SK-N-SH (cell line): ENCODE data around the gene PPP1R14B. TPM values are rescaled to one million over a fixed set of nuclear protein-coding genes. Genes with fewer than 3 reads are reported as not detected.
A peak's percentile ranks its signal among the peaks of the same experiment; 100 is the strongest.

ENCODE experiments used
- CTCF ChIA-PET: fragments of 300-600, 350-600 bp; formaldehyde crosslinking; extraction: SDS; loops from one replicate; lab custom pipeline; 2021; lab: Yijun Ruan, JAX
- POLR2A ChIA-PET: fragments of 350-600 bp; sonication (Branson Sonifier 250); formaldehyde crosslinking; extraction: SDS; loops from one replicate; lab custom pipeline; 2020; ENCODE audit warnings: antibody characterized with exemption, inconsistent platforms; lab: Yijun Ruan, JAX
- DNase-seq: peaks from one replicate; pipeline ENCODE4 v3.0.0; 2012
- H2AFZ ChIP-seq: fragments of 200-600 bp; sonication (generic); 2 replicates; pipeline ENCODE4 v1.8.1; 2016; ENCODE audit warnings: antibody characterized with exemption, mild to moderate bottlenecking, low read depth
- H3F3A ChIP-seq: fragments of 200-600 bp; sonication (generic); replicated peaks from 2 replicates; pipeline ENCODE3; 2016; ENCODE audit warnings: antibody characterized with exemption, mild to moderate bottlenecking; ENCODE audit not compliant: insufficient read depth
- H3K27ac ChIP-seq, 2 experiments: fragments of 200-500 bp in 1 of 2; fragments of 200-600 bp in 1 of 2; sonication (Bioruptor generic) in 1 of 2; sonication (generic), shearing (Covaris generic) in 1 of 2; 2 replicates each; pipeline versions ENCODE4 v1.5.1 to v1.6.1; 2014 to 2016; ENCODE audit warnings: low read depth in 2 of 2, inconsistent platforms in 1 of 2, low read length in 1 of 2, mild to moderate bottlenecking in 1 of 2, mixed read lengths in 1 of 2
- H3K27me3 ChIP-seq: fragments of 200-600 bp; sonication (generic), shearing (Covaris generic); 2 replicates; pipeline ENCODE4 v1.6.1; 2016; ENCODE audit warnings: mixed run types; ENCODE audit not compliant: insufficient read depth
- H3K36me3 ChIP-seq, 2 experiments: fragments of 200-500 bp in 1 of 2; fragments of 200-600 bp in 1 of 2; sonication (Bioruptor generic) in 1 of 2; sonication (generic) in 1 of 2; replicated peaks in 1 of 2; 2 replicates each; pipeline versions ENCODE3 to v1.5.1; 2014 to 2016; ENCODE audit warnings: low read length in 1 of 2, mild to moderate bottlenecking in 1 of 2; ENCODE audit not compliant: insufficient read depth in 2 of 2, control insufficient read depth in 1 of 2
- H3K4me1 ChIP-seq, 2 experiments: fragments of 200-500 bp in 1 of 2; fragments of 200-600 bp in 1 of 2; sonication (Bioruptor generic) in 1 of 2; sonication (generic), shearing (Covaris generic) in 1 of 2; 2 replicates each; pipeline versions ENCODE4 v1.5.1 to v1.6.1; 2014 to 2016; ENCODE audit warnings: low read depth in 1 of 2, low read length in 1 of 2, mixed run types in 1 of 2; ENCODE audit not compliant: insufficient read depth in 2 of 2, control insufficient read depth in 1 of 2
- H3K4me2 ChIP-seq: fragments of 200-600 bp; sonication (generic), shearing (Covaris generic); 2 replicates; pipeline ENCODE4 v1.6.1; 2017; ENCODE audit warnings: mixed run types
- H3K4me3 ChIP-seq, 2 experiments: fragments of 200-500 bp in 1 of 2; fragments of 200-600 bp in 1 of 2; sonication (Bioruptor generic) in 1 of 2; sonication (generic), shearing (Covaris generic) in 1 of 2; 2 replicates each; pipeline versions ENCODE4 v1.5.1 to v1.8.1; 2014 to 2016; ENCODE audit warnings: low read depth in 2 of 2, inconsistent platforms in 1 of 2, low read length in 1 of 2, mild to moderate bottlenecking in 1 of 2, mixed read lengths in 1 of 2, moderate library complexity in 1 of 2
- H3K79me2 ChIP-seq: fragments of 200-600 bp; sonication (generic); 2 replicates; pipeline ENCODE4 v1.8.1; 2017; ENCODE audit warnings: mild to moderate bottlenecking; ENCODE audit not compliant: insufficient read depth
- H3K9ac ChIP-seq: fragments of 200-600 bp; sonication (generic); 2 replicates; pipeline ENCODE4 v1.6.1; 2017; ENCODE audit warnings: mixed run types
- H3K9me2 ChIP-seq: fragments of 200-600 bp; sonication (generic); 2 replicates; pipeline ENCODE4 v1.6.1; 2017; ENCODE audit warnings: mixed run types
- H3K9me3 ChIP-seq: fragments of 200-600 bp; sonication (generic); 2 replicates; pipeline ENCODE4 v1.6.1; 2017; ENCODE audit warnings: mixed run types, mild to moderate bottlenecking, moderate library complexity
- H4K20me1 ChIP-seq: fragments of 200-600 bp; sonication (generic); 2 replicates; pipeline ENCODE4 v1.6.1; 2017; ENCODE audit warnings: mild to moderate bottlenecking, mixed run types; ENCODE audit not compliant: insufficient read depth
- CHD2 ChIP-seq: fragments of 150-350 bp; IDR thresholded peaks from 2 replicates; pipeline ENCODE4 v1.6.1; 2018; ENCODE audit warnings: low read length; ENCODE audit not compliant: partially characterized antibody
- EP300 ChIP-seq, 2 experiments: IDR thresholded peaks; 2 replicates each; pipeline versions ENCODE4 v1.4.0 to v1.6.1; 2012; ENCODE audit warnings: borderline replicate concordance in 1 of 2, low read depth in 1 of 2, low read length in 1 of 2
- EZH2phosphoT487 ChIP-seq: fragments of 200-600 bp; sonication (generic); IDR thresholded peaks from 2 replicates; pipeline ENCODE4 v1.6.1; 2017; ENCODE audit warnings: low read depth, mixed run types, mild to moderate bottlenecking, antibody characterized with exemption, moderate library complexity, borderline replicate concordance
- GABPA ChIP-seq: IDR thresholded peaks from 2 replicates; pipeline ENCODE4 v1.4.0; 2012; ENCODE audit warnings: low read depth, mild to moderate bottlenecking
- JUND ChIP-seq: IDR thresholded peaks from 2 replicates; pipeline ENCODE4 v1.4.0; 2012
- MEF2A ChIP-seq: IDR thresholded peaks from 2 replicates; pipeline ENCODE4 v1.4.0; 2012; ENCODE audit warnings: low read depth, borderline replicate concordance
- MXI1 ChIP-seq: IDR thresholded peaks from 2 replicates; pipeline ENCODE4 v1.6.1; 2012; ENCODE audit warnings: mild to moderate bottlenecking, low read depth, low read length, improper control_type of control experiment
- RCOR1 ChIP-seq: fragments of 150-350 bp; IDR thresholded peaks from 2 replicates; pipeline ENCODE4 v1.6.1; 2017; ENCODE audit warnings: antibody characterized with exemption, low read length
- SIN3A ChIP-seq: IDR thresholded peaks from 2 replicates; pipeline ENCODE4 v1.6.1; 2012; ENCODE audit warnings: low read depth, mild to moderate bottlenecking, low read length, moderate library complexity, borderline replicate concordance
- TCF12 ChIP-seq: IDR thresholded peaks from 2 replicates; pipeline ENCODE4 v1.4.0; 2012
- YY1 ChIP-seq: IDR thresholded peaks from 2 replicates; pipeline ENCODE4 v1.4.0; 2012; ENCODE audit warnings: low read depth, mild to moderate bottlenecking
- WGBS: methylation state at CpG from one replicate; pipeline ENCODE4 v1.1.6; 2017; ENCODE audit warnings: low lambda C conversion rate; 5-methylcytosine and 5-hydroxymethylcytosine counted together
- polyA plus RNA-seq, 3 experiments: library from polyadenylated mRNA; depleted of rRNA; stranded (reverse); fragments of >200 nt; gene quantifications; 2 replicates each; pipeline ENCODE4 v1.2.3, GENCODE V29; 2012
- TF ChIP-seq, protein P1 (sequence below): IDR thresholded peaks from 2 replicates; pipeline ENCODE4 v1.4.0; 2012; ENCODE audit warnings: low read depth, borderline replicate concordance
- TF ChIP-seq, protein P2 (sequence below): fragments of 150-350 bp; IDR thresholded peaks from 2 replicates; pipeline ENCODE4 v1.6.1; 2017; ENCODE audit warnings: antibody characterized with exemption, low read length, low read depth, borderline replicate concordance
- TF ChIP-seq, protein P3 (sequence below): fragments of 200-600 bp; sonication (generic); IDR thresholded peaks from 2 replicates; pipeline ENCODE4 v1.6.1; 2017; ENCODE audit warnings: antibody characterized with exemption, mild to moderate bottlenecking, moderate library complexity
- TF ChIP-seq, protein P4 (sequence below): IDR thresholded peaks from 2 replicates; pipeline ENCODE4; 2012

PPP1R14B gene
- polyA plus RNA-seq, 1 of the 3 experiments (the other 2 are of a cell fraction) = 523 TPM

DNA sequence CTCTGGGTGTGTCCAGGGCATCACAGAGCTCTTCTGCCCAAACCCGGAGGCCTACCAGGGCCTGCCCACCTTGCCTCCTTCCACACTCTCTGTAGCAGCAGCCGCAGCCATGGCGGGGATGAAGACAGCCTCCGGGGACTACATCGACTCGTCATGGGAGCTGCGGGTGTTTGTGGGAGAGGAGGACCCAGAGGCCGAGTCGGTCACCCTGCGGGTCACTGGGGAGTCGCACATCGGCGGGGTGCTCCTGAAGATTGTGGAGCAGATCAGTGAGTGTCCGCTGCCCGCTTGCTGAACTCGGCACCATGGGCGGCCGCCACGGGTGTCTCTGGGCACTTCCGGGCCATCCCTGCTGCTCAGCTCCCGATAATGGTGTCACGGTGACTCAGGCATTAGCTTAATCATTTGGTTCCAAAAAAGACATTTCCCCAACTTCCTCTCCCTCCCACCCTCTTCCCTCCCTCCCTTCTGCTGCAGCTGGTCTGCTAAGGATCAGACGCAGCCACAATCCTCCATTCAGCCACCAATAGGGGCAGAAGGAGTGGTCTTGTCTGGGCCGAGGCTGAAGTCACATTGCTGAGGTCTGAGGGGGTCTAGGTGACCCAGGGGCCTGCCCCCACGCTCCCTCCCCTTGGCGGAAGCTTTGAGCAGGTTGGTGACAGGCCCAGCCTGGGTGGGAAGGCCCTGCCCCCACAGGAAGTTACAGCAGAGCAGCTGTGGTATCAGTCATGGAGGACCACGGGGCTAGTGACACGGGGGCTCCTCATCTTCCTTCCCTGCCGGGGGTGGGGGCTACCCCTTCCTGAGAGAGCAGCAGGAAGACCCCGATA is 39.3 kb downstream of the PPP1R14B start:
- peak; percentile 41 for DNase-seq
- Histone ChIP-seq H3K9me2 (no peaks in the 10 kb centered on the region), H3K4me1 (peaks cover 4 to 27% of the 10 kb centered on the region in 2 experiments; a peak in 3 of 4 replicates), H3K9ac (no peak overlapping the region; the same call in 1 of the 2 replicates), H3K79me2 (no peaks in the 10 kb centered on the region; the same call in 1 of the 2 replicates), H4K20me1 (peaks cover 9% of the 10 kb centered on the region), H3F3A (peaks cover 22% of the 10 kb centered on the region), H3K36me3 (peaks cover 14 to 28% of the 10 kb centered on the region in 2 experiments), H3K27ac (peak overlapping the region in 1 of 2 experiments; percentile 48; a peak in 3 of 4 replicates), H3K4me3 (no peak overlapping the region), H3K9me3 (no peaks in the 10 kb centered on the region), H3K4me2 (peak overlapping the region; percentile 37; the same call in 1 of the 2 replicates), H2AFZ (peak overlapping the region; percentile 59; the same call in 1 of the 2 replicates), H3K27me3 (no peaks in the 10 kb centered on the region)
- POLR2A ChIA-PET = interaction anchor here (1.0 to 1.9 kb wide), 7 partner anchors 10 to 190 kb away, joined by 3 to 6 read pairs (median 3); partner anchors contain the start of genes NUDT22 and TRPT1
- CTCF ChIA-PET = interaction anchor here (2.3 to 5.3 kb wide), 3 partner anchors 10 to 95 kb away, joined by 7 to 52 read pairs (median 50); partner anchors contain the start of genes CATSPERZ and STIP1
- 58% methylated on average over 12 of the region's 30 CpGs for WGBS
- TF ChIP-seq TCF12 = no peak
- TF ChIP-seq MEF2A = no peak
- no peak; the same call in 1 of the 2 replicates for TF ChIP-seq GABPA
- TF ChIP-seq, protein P1, sequence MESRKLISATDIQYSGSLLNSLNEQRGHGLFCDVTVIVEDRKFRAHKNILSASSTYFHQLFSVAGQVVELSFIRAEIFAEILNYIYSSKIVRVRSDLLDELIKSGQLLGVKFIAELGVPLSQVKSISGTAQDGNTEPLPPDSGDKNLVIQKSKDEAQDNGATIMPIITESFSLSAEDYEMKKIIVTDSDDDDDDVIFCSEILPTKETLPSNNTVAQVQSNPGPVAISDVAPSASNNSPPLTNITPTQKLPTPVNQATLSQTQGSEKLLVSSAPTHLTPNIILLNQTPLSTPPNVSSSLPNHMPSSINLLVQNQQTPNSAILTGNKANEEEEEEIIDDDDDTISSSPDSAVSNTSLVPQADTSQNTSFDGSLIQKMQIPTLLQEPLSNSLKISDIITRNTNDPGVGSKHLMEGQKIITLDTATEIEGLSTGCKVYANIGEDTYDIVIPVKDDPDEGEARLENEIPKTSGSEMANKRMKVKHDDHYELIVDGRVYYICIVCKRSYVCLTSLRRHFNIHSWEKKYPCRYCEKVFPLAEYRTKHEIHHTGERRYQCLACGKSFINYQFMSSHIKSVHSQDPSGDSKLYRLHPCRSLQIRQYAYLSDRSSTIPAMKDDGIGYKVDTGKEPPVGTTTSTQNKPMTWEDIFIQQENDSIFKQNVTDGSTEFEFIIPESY = no peak
- TF ChIP-seq, protein P2, sequence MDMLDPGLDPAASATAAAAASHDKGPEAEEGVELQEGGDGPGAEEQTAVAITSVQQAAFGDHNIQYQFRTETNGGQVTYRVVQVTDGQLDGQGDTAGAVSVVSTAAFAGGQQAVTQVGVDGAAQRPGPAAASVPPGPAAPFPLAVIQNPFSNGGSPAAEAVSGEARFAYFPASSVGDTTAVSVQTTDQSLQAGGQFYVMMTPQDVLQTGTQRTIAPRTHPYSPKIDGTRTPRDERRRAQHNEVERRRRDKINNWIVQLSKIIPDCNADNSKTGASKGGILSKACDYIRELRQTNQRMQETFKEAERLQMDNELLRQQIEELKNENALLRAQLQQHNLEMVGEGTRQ = no peak
- TF ChIP-seq, protein P3, sequence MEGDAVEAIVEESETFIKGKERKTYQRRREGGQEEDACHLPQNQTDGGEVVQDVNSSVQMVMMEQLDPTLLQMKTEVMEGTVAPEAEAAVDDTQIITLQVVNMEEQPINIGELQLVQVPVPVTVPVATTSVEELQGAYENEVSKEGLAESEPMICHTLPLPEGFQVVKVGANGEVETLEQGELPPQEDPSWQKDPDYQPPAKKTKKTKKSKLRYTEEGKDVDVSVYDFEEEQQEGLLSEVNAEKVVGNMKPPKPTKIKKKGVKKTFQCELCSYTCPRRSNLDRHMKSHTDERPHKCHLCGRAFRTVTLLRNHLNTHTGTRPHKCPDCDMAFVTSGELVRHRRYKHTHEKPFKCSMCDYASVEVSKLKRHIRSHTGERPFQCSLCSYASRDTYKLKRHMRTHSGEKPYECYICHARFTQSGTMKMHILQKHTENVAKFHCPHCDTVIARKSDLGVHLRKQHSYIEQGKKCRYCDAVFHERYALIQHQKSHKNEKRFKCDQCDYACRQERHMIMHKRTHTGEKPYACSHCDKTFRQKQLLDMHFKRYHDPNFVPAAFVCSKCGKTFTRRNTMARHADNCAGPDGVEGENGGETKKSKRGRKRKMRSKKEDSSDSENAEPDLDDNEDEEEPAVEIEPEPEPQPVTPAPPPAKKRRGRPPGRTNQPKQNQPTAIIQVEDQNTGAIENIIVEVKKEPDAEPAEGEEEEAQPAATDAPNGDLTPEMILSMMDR = no peak
- no peak for TF ChIP-seq JUND
- no peak for TF ChIP-seq RCOR1
- no peak for TF ChIP-seq MXI1
- TF ChIP-seq EZH2phosphoT487 = no peak
- TF ChIP-seq, protein P4, sequence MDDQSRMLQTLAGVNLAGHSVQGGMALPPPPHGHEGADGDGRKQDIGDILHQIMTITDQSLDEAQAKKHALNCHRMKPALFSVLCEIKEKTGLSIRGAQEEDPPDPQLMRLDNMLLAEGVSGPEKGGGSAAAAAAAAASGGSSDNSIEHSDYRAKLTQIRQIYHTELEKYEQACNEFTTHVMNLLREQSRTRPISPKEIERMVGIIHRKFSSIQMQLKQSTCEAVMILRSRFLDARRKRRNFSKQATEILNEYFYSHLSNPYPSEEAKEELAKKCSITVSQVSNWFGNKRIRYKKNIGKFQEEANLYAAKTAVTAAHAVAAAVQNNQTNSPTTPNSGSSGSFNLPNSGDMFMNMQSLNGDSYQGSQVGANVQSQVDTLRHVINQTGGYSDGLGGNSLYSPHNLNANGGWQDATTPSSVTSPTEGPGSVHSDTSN = no peak
- no peak for TF ChIP-seq YY1
- no peak for TF ChIP-seq SIN3A
- no peak for TF ChIP-seq EP300 (IDR thresholded peaks at IDR 0.05; ENCODE audit: borderline replicate concordance in 1 of 2, low read depth in 1 of 2, low read length in 1 of 2)
- TF ChIP-seq CHD2 = no peak
